HFF-Myc (cell line): ENCODE measurements around the gene GGTA1.
"Not testable (repeated sequence)": the region's sequence is repeated elsewhere in the genome, so short reads cannot be mapped to it uniquely, and the experiment has no call there.

Source experiments
- DNase-seq: peaks from one replicate; pipeline ENCODE4 v3.0.0-alpha.2; 2011; ENCODE audit warnings: low read depth; ENCODE audit errors: extremely low read depth
- H3K4me3 ChIP-seq: replicated peaks from 2 replicates; pipeline ENCODE4 v1.5.1; 2011; ENCODE audit warnings: low read depth, mild to moderate bottlenecking, control low read depth, low read length
- TF ChIP-seq, protein P1 (sequence below): IDR thresholded peaks from 2 replicates; pipeline ENCODE4 v1.5.1; 2012; ENCODE audit warnings: mild to moderate bottlenecking, low read depth, low read length, control low read depth; ENCODE audit errors: missing control alignments

The GGTA1 gene

DNA sequence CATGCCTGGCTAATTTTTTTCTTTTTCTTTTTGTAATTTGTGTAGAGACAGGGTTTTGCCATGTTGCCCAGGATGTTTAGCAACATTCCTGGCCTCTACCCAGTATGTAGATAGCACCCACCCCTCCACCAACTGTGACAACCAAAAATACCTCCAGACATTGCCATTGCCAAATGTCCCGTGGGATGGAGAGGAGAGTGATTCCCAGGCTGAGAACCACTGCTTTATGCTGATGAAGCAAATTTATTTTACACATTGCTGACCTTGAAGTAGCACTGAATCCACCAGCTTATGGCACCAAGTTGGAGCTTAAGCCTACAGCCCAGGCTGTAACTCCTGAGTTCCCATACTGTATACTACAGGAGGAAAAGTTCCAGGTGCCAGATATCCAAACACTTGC is 58.5 kb downstream of the GGTA1 start:
- no peak for DNase-seq
- TF ChIP-seq, protein P1, sequence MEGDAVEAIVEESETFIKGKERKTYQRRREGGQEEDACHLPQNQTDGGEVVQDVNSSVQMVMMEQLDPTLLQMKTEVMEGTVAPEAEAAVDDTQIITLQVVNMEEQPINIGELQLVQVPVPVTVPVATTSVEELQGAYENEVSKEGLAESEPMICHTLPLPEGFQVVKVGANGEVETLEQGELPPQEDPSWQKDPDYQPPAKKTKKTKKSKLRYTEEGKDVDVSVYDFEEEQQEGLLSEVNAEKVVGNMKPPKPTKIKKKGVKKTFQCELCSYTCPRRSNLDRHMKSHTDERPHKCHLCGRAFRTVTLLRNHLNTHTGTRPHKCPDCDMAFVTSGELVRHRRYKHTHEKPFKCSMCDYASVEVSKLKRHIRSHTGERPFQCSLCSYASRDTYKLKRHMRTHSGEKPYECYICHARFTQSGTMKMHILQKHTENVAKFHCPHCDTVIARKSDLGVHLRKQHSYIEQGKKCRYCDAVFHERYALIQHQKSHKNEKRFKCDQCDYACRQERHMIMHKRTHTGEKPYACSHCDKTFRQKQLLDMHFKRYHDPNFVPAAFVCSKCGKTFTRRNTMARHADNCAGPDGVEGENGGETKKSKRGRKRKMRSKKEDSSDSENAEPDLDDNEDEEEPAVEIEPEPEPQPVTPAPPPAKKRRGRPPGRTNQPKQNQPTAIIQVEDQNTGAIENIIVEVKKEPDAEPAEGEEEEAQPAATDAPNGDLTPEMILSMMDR = no peak
- H3K4me3 ChIP-seq = no peak overlapping the region

DNA sequence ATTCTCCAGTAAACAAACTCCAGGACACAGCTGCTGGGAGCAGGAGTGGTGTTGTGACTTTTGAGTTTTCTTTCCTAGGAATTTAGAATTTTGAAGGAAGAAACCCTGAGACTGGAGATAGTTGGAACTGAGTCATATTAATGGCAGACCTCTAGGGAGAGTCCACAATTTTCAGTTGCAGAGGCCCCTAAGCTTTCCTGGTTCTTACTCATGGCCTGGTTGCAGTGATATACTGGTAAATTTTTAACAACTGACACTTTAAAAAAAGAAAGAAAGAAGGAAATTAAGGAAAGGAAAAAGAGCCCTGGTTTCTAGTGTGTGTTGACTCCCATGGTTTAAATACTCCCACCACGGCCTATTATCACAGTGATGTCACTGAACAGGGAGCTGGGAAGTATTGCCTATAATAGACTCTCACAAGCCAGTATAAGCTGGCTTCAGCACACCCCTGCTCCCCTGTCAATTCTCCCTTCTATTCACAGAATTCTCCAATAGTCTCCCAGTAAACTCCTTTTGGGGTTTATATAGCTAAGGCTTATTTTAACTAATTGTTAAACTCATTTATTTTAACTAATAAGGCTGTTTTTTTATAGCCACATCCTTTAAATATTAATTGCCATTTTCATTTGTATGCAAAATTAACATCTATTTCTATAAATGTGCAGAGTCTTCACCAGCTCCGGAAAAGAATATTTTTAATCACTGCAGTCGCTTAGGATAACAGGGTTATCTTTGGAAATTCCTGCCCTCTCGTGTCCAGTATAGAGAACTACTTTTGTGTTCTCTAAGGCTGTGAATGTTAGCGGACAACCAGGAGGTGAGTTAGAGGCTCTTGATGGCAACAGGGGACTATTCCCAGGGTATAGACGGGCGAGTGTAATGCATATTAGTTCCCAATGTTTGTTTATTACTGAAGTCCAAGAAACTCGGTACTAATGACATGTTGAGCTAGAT is 59.7 kb downstream of the GGTA1 start:
- TF ChIP-seq, protein P1 = peak; percentile 17
- H3K4me3 ChIP-seq = no peak overlapping the region
- no peak for DNase-seq

DNA sequence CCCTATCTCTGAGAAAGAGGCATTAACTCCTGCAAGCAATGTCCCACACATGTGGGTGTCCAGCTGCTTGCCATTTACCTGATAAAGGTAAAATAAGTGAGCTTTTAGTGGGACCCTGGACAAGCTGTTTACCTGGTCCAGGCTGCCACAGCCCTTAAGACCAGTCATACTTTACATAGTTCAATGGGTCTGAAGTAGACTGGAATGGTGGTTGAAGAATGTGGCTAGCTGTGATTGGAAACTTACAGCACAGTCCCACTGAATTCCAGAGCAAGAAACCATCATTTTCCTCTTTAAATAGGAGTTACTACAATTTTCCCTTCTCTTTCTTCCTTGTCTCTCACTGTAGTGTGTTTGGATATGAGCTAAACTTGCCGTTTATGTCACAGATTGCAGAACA is 60.6 kb downstream of the GGTA1 start:
- DNase-seq = no peak
- TF ChIP-seq, protein P1 = no peak
- no peak overlapping the region for H3K4me3 ChIP-seq

DNA sequence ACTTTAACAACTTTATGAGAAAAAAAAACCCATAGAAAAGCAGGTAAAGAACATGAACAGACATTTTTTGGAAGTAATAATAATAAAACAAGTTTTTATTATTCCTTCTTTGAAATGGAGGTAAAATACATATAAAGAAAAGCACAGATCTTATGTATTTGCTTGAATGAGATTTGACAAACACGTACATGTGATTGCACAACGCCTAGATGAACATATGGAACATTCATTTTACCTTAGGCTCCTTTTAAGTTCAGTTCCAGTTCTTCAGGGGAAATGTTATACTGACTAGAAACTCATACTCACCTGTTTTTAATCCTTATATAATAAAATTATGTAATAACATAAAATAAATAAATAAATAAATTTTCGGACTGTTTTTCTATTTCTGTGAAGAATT is 61.8 kb downstream of the GGTA1 start:
- no peak for DNase-seq
- H3K4me3 ChIP-seq = no peak overlapping the region
- TF ChIP-seq, protein P1 = no peak

DNA sequence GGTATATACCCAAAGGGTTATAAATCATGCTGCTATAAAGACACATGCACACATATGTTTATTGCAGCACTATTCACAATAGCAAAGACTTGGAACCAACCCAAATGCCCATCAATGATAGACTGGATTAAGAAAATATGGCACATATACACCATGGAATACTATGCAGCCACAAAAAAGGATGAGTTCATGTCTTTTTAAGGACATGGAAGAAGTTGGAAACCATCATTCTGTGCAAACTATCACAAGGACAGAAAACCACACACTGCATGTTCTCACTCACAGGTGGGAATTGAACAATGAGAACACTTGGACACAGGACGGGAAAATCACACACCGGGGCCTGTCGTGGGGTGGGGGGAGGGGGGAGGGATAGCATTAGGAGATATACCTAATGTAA is 62.6 kb downstream of the GGTA1 start:
- not testable (repeated sequence) for H3K4me3 ChIP-seq, DNase-seq

DNA sequence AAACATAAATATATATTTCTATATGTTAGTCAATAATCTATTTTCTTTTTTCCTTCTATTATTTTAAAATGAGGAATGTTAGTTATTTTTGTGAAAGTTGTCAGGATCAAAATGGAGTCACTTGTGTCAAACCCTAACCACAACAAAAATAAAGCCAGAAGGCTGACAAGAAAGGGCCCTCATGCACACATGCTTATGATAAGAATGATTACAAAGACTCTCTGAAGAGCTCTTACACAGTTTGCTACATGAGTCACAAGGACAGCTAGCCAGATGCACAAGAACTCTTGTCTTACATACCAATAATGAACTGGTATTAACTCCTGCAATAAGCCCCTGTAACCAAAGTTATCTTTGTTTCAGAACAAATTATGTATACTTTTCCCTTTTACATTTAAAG is 64.7 kb downstream of the GGTA1 start:
- TF ChIP-seq, protein P1 = no peak
- H3K4me3 ChIP-seq = no peak overlapping the region
- no peak for DNase-seq

DNA sequence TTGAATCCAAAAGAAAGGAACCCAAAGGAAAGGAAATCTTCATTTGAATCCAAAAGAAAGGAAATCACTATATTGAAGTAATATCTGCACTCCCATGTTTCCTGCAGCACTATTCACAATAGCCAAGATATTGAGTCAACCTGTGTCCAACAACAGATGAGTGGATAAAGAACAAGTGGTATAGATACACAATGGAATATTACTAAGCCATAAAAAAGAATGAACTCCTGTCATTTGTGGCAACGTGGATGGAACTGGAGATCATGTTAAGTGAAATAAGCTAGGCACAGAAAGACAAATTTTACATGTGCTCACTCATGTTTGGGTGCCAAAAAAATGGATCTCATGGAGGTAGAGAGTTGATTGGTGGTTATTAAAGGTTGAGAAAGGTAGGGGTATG is 71.7 kb downstream of the GGTA1 start:
- H3K4me3 ChIP-seq = no peak overlapping the region
- TF ChIP-seq, protein P1 = no peak
- no peak for DNase-seq
